Dendritic cell treated with granulocyte-macrophage colony-stimulating factor and Interleukin-4, amounts not matched to agents 40 ng/mL and 50 ng/mL, for 4 days (primary cell): Measurements from ENCODE around the gene SPEF1.

Experiments used
- H3K27ac Mint-ChIP-seq: one replicate; pipeline ENCODE4 v1.8.0; 2022; ENCODE audit warnings: mild to moderate bottlenecking, mixed read lengths
- H3K27me3 Mint-ChIP-seq: one replicate; pipeline ENCODE4 v1.8.0; 2022; ENCODE audit warnings: mild to moderate bottlenecking, mixed read lengths
- H3K36me3 Mint-ChIP-seq: one replicate; pipeline ENCODE4 v1.8.0; 2022; ENCODE audit warnings: low read depth, mixed read lengths
- H3K4me1 Mint-ChIP-seq: one replicate; pipeline ENCODE4 v1.8.0; 2022; ENCODE audit warnings: low read depth, mixed read lengths
- H3K4me3 Mint-ChIP-seq: one replicate; pipeline ENCODE4 v1.8.0; 2022; ENCODE audit warnings: mild to moderate bottlenecking, moderate library complexity, mixed read lengths
- H3K9me3 Mint-ChIP-seq: one replicate; pipeline ENCODE4 v1.8.0; 2022; ENCODE audit warnings: mixed read lengths
- intact Hi-C: fragments of 100-400 bp; cut with micrococcal nuclease; formaldehyde crosslinking; loops from one replicate; pipeline ENCODE4 v1.15.0; 2022

SPEF1 gene

DNA sequence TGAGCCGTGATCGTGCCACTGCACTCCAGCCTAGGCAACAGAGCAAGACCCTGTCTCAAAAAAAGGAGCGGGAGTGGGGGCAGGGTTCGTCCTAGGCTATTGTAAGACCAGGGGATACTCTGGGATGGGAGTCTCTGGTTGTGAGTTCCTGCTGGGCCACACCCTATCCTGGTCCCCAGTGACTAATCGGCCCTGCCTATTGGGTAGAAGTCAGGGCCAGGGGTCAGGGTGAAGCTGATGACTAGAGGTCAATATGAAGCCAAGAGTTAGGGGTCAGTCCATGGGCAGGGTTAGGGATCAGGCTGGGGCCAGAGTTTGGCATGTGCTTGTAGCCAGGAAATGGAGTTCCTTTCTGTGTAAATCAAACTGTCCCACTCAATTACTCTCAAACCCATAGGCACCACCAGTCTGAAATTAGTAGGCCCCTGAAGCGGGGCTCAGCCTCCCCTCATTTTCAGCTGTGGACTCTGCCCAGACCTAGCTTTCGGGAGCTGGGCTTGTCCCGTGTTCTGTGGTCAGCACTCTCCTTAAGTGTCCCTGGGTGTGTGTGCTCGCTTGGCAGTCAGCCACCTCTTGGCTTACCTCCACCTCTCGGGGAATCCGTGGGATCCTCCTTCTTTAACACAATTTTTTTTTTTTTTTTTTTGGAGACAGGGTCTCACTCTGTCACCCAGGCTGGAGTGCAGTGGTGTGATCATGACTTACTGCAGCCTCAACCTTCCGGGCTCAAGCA, 47.0 kb downstream of the SPEF1 start:
- H3K27ac Mint-ChIP-seq: no peak overlapping the region
- H3K36me3 Mint-ChIP-seq: no peaks in the 10 kb centered on the region
- peaks cover 52% of the 10 kb centered on the region for H3K27me3 Mint-ChIP-seq
- intact Hi-C loops: no loop called here
- no peaks in the 10 kb centered on the region for H3K9me3 Mint-ChIP-seq
- no peak overlapping the region for H3K4me3 Mint-ChIP-seq
- peaks cover 35% of the 10 kb centered on the region for H3K4me1 Mint-ChIP-seq

DNA sequence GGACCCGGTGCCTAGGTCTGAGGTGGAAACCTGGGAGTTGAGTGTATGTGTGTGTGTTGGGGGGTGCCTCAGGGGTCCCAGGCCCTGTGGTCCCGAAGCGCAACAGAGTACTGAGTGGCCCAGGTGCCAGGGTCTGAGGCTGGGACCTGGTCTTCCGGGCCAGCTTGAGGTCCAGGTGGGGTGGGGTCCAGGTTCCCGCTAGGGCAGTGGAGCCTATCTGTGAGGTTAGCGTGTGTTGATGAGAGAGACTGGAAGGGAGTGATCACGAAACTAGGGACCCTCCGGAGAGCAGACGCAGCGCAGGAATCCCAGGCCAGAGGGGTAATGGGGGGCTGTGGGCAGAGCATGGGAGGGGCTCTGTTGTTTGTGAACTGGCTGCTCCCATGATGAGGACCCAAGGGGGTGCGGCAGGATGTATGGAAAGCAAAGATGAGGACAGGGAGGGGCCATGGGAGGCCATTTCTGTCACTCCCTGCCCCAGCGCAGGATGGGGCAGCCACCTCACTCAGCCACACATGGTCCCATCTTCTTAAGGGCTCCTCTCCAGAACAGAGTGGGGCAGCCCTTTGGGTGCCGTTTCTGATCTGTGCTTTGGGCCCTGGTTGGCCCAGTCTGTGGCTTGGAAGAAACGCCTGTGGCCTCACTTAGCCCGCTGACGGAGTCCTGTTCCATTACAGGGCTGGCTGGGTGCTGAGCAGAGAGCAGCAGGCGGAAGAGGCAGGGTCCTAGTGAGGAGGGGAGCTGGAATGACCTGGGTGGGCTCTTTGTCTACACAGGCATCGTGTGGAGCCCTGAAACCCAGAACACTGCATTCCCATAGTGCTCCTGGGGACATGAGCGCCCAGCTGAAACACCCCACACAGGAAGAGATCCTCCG, 47.9 kb downstream of the SPEF1 start:
- Mint-ChIP-seq H3K9me3 (no peaks in the 10 kb centered on the region), H3K27me3 (peaks cover 56% of the 10 kb centered on the region), H3K4me1 (peaks cover 44% of the 10 kb centered on the region), H3K36me3 (no peaks in the 10 kb centered on the region), H3K4me3 (no peak overlapping the region), H3K27ac (no peak overlapping the region)
- intact Hi-C loops: no loop called here

DNA sequence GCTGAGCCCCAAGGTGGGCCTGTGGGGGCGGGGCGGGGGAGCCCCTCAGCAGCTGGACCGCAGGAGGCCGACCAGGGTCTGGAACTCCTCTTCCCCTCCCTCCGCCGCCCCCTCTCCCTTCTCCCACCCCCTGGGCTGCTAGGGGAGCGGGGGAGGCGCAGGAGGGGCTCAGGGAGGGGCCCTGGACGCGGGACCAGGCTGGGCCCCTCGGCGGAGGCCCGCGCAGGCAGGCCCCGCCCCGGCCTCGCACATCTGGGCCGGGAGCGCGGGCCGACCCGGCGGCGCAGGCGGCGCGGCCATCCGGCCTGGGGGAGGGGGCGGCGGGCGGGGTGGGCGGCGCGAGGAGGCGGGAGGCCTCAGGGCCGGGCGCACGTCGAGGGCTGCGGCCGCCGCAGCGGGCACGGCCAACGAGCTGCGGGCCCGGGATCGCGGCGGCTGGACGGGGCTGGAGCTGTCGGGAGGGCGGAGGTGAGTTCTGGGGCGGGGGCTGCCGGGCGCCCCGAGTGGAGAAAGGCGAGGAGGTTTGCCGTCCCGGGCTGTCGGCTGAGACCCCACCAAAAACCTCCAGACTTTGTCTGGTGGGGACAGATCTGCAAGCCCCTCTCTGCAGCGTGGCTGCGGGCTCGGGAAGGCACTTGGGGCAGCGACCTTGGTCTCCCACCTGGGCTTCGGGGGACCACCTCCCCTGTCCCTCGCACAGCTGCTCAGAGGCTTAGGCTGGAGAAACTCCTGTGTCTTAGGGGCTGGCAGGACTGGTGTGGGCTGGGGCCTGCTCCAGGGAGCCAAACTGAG, 48.7 kb downstream of the SPEF1 start, which contains the start of gene HSPA12B:
HSPA12B (plus strand) TSS at position 359 of the 792 bp plus-strand sequence. CDS start 5,990 bp downstream, outside the sequence.
- intact Hi-C loops: no loop called here
- peaks cover 52% of the 10 kb centered on the region for H3K4me1 Mint-ChIP-seq
- no peaks in the 10 kb centered on the region for H3K9me3 Mint-ChIP-seq
- H3K36me3 Mint-ChIP-seq: no peaks in the 10 kb centered on the region
- no peak within 1 kb of the TSS for H3K4me3 Mint-ChIP-seq
- peaks cover 57% of the 10 kb centered on the region for H3K27me3 Mint-ChIP-seq
- peak within 1 kb of the TSS; percentile 13 for H3K27ac Mint-ChIP-seq

DNA sequence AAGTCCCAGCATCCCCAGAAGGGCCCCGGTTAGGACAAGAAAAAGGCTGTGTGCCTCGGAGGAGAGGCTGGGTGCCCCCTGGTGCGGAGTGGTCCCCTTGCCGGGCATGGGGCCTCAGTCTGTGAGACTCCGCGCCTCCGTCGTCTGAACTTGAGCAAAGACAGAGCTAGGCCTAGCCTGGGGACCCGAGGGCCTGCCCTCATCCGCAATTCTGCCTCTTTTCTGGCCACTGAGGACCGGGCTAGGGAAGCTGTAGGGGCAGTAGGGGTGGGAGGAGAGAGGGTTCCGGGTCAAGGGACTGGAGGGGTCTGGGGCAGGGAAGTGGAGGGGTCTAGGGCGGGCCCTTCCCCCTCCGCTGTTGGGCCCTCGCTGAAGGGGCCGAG, 49.3 kb downstream of the SPEF1 start:
- H3K9me3 Mint-ChIP-seq: no peaks in the 10 kb centered on the region
- peaks cover 58% of the 10 kb centered on the region for H3K4me1 Mint-ChIP-seq
- no peaks in the 10 kb centered on the region for H3K36me3 Mint-ChIP-seq
- peak overlapping the region; percentile 13 for H3K27ac Mint-ChIP-seq
- intact Hi-C loops: no loop called here
- peaks cover 61% of the 10 kb centered on the region for H3K27me3 Mint-ChIP-seq
- H3K4me3 Mint-ChIP-seq: no peak overlapping the region

DNA sequence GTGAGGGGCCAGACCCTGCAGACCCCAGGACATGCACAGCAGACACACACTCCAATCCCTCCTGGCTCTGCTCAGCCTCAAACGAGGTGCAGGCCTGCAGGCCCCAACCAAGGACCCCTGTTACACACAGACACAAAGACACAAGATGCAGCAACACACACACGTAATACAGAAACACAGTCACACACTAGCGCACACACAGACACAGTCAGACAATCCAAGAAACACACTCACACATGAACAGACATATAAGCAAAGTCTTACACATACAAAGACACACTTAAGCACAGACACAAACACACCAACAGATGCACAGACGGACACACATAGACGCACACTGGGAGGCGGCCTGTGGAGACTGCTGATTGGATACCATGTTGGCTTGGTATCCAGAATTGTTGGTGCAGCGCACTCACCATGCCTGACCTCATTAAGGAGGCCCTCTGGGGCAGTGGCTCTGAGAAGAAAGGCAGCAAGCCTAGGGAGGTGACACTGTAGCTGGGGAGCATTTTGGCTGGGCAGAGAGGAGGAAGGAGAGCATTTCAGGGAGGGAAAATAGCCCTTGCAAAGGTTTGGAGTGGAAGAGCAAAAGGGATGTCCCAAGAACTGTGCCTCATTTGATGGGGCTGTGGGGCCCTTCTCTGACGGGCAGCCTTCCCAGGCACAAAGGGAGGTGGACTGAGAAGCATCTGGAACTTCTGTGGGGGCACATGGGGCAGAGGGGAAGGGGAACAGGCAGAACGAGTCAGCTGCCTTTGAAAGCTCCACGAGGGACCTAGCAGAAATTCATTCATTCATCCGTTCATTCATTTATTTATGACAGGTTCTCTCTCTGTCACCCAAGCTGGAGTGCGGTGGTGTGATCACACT, 50.2 kb downstream of the SPEF1 start:
- Mint-ChIP-seq H3K27me3 (peaks cover 64% of the 10 kb centered on the region), H3K9me3 (no peaks in the 10 kb centered on the region), H3K27ac (peak overlapping the region; percentile 13), H3K4me3 (no peak overlapping the region), H3K4me1 (peaks cover 60% of the 10 kb centered on the region), H3K36me3 (no peaks in the 10 kb centered on the region)
- intact Hi-C loops: no loop called here

DNA sequence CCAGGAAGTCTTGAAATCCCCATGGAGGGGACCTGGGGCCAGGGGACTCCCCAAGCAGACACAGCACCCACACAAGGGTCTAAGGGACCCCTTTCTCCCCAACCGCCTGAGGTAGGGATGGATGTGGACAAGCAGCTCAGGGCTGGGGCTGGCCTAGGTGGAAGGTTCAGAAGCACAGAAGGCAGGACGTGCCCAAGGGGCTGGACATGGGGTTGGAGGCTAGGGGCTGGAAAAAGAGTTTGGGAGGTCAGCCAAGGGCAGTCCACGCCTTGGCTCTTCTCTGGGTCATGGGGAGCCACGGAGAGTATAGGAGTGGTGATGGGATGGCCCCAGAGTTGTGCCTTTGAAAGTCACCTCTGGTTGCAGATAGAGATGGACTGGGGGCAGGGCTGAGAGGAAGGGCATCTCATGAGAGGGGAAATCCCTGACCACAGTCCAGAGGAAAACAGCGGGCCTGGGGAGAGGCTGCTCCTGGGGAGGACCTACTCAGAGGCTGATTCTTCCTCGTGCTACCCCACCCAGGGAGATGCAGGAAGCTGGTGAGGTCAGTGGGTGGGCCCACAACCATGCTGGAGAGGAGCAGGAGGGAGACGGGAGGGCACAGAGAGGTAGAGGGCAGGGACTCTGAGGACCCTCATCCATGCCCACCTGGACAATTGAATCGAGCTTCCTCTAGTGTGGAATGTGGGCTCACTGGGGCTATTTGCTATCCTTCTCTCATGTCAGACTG, 51.3 kb downstream of the SPEF1 start:
- Mint-ChIP-seq H3K4me3 (no peak overlapping the region), H3K4me1 (peaks cover 60% of the 10 kb centered on the region), H3K36me3 (no peaks in the 10 kb centered on the region), H3K27me3 (peaks cover 64% of the 10 kb centered on the region), H3K27ac (peak overlapping the region; percentile 43), H3K9me3 (no peaks in the 10 kb centered on the region)
- intact Hi-C loops: no loop called here

DNA sequence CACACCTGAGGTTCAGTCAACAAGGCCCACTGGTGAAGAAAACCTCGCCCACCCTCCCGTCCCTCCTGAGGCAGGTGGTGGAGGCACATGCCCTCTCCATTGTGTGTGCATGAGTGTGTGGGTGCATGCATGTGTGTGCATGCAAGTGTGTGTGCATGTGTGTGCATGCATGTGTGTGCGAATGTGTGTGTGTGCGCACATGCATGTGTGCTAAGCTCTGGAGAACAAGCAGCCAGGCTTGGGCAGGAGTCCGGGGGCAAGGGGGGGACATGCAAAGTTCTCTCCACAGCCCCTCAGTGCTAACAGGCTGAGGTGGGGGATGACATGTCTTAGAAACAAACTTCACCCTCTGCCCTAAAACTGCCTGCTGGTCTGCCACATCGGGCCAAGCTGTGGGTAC, 51.9 kb downstream of the SPEF1 start:
- Mint-ChIP-seq H3K27ac (peak overlapping the region; percentile 43), H3K27me3 (peaks cover 62% of the 10 kb centered on the region), H3K9me3 (no peaks in the 10 kb centered on the region), H3K36me3 (no peaks in the 10 kb centered on the region), H3K4me1 (peaks cover 62% of the 10 kb centered on the region), H3K4me3 (no peak overlapping the region)
- intact Hi-C loops: no loop called here

DNA sequence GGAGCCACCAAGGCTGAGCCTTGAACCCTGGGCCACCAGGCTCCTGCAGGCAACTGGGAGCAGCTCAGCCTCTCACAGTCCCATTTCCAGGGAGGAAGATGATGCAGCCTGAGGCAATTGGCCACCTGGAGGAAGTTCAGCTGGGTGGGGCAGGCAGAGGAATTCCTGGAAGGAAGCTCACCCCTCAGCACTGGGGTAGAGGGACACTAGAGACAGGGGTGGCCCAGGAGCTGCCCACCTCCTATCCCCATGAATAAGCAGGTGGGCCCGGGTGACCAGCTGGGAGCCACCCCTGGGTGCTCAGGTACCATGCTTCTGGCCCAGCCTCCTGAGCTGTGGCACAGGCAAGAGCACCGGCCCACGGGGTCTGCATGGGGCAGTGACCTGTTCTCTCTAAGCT, 52.4 kb downstream of the SPEF1 start:
- Mint-ChIP-seq H3K9me3 (no peaks in the 10 kb centered on the region), H3K4me3 (no peak overlapping the region), H3K27ac (peak overlapping the region; percentile 40), H3K4me1 (peaks cover 62% of the 10 kb centered on the region), H3K36me3 (no peaks in the 10 kb centered on the region), H3K27me3 (peaks cover 65% of the 10 kb centered on the region)
- intact Hi-C loops: no loop called here

DNA sequence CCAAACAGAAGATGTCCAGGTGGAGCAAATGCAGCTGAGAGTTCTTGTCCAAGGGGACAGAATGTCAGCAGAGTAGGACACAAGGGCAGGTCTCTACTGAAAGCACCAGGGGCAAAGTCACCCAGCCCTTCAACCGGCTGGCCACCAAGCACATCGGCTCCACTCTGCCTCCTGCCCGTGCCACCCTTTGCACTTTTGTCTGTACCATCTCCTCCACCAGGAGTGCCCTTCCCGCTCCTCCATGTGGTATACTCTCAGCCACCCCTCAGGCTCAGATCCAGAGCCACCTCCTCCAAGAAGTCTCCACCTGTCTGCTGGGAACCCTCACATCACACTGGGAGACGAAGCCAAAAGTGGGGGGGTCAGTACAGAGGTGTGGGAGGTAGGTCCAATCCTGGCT, 52.9 kb downstream of the SPEF1 start:
- H3K4me3 Mint-ChIP-seq: no peak overlapping the region

More for the DNA sequence above, 52.9 kb downstream of the SPEF1 start:
- peaks cover 58% of the 10 kb centered on the region for H3K4me1 Mint-ChIP-seq
- peak overlapping the region; percentile 40 for H3K27ac Mint-ChIP-seq
- peaks cover 59% of the 10 kb centered on the region for H3K27me3 Mint-ChIP-seq
- intact Hi-C loops: no loop called here
- no peaks in the 10 kb centered on the region for H3K9me3 Mint-ChIP-seq
- H3K36me3 Mint-ChIP-seq: no peaks in the 10 kb centered on the region
